GM21447 (cell line): Measurements from ENCODE around the gene IGIP.

Experiments used
- ATAC-seq: cut with Tn5 transposase; IDR thresholded peaks from one replicate; pipeline ENCODE4 v1.9.1; 2021; ENCODE audit not compliant: unreplicated experiment

Gene IGIP

GRCh38 chr5:140111011-140111858 is 14.5 kb upstream of the IGIP start:
- no peak for ATAC-seq

GRCh38 chr5:140111859-140112551 is 13.7 kb upstream of the IGIP start:
- no peak for ATAC-seq

- ATAC-seq = no peak
Measured at GRCh38 chr5:140112685-140113179, 13.0 kb upstream of the IGIP start.

GRCh38 chr5:140113180-140113698 is 12.5 kb upstream of the IGIP start:
- no peak for ATAC-seq

DNA sequence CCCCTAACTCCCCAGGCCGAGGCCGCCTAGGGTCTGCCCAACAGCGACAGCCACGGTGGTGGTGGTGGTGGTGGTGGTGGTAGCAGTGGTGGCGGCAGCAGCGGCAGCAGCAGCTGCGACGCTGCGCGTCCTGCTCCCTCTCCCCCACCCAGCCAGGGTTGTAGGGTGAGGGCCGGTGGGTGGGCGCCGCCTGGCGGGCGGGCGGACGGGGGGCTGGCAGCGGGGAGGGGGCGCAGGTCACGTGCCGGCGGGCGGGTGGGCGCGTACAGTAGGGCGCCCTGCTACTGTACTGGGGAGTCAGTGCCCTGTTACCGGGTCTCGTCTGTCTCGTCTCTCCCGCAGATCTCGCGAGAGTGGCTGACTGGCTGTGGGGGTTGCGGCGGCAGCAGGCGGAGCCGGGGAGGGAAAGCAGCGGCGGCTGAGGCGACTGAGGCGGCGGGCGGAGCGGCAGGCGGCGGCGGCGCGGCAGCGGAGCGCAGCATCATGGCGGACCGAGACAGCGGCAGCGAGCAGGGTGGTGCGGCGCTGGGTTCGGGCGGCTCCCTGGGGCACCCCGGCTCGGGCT is 12.0 kb upstream of the IGIP start, which contains the start of gene PURA:
PURA (plus strand) TSS at position 411 of the 565 bp plus-strand sequence; CDS start at position 484, 73 bp downstream.
- peak; percentile 88 for ATAC-seq

DNA sequence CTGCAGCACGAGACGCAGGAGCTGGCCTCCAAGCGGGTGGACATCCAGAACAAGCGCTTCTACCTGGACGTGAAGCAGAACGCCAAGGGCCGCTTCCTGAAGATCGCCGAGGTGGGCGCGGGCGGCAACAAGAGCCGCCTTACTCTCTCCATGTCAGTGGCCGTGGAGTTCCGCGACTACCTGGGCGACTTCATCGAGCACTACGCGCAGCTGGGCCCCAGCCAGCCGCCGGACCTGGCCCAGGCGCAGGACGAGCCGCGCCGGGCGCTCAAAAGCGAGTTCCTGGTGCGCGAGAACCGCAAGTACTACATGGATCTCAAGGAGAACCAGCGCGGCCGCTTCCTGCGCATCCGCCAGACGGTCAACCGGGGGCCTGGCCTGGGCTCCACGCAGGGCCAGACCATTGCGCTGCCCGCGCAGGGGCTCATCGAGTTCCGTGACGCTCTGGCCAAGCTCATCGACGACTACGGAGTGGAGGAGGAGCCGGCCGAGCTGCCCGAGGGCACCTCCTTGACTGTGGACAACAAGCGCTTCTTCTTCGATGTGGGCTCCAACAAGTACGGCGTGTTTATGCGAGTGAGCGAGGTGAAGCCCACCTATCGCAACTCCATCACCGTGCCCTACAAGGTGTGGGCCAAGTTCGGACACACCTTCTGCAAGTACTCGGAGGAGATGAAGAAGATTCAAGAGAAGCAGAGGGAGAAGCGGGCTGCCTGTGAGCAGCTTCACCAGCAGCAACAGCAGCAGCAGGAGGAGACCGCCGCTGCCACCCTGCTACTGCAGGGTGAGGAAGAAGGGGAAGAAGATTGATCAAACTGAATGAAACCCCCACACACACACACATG is 11.2 kb upstream of the IGIP start:
- peak; percentile 35 for ATAC-seq

DNA sequence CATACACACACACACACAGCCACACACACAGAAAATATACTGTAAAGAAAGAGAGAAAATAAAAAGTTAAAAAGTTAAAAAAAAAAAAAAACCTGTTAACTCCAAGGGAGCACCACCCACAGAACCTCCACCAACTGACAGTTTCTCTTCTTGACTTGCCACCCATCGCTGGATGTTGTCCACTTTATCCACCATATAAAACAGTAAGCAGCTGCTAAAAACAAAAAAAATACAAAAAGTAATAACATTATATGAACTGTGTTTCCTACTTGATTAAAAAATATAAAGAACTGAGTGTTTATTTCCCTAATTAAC is 10.6 kb upstream of the IGIP start:
- ATAC-seq = no peak

DNA sequence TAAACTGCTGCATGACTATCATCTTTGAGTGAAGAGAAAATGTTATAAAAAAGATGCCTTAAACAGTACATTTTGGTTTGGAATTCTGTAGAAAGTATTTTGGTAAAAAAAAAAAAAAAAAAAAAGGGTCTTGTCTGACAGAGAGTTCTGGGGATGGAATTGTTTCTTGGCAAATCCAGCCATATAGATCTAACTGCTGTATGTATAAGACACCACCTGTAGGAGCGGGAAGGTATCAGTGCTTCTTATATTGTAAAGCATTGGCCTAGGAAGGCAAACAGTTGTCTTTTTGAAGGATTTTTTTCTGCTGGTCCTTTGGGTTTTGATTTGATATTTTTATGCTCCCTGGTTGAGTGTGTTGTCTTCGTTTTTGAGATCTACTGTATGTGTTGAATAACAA is 9.0 kb upstream of the IGIP start:
- ATAC-seq = no peak

DNA sequence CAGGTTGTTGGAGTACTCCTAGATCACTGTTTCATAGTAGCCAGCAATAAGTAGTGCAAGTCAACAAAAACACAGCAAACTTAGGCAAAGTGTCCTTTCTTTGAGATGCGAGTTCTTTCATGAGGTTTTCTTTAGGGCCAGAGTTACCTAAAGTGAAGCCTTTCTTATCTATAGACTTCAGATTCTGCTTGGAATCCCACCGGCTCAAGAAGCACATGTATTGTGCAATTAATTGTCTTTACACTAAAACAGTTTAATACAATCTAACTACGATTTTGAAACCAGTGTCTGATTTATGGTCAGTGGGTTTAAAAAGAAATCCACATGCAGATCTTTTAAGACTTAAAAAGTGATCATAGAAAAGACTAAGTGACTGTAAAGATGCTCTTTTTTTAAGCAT is 8.2 kb upstream of the IGIP start:
- no peak for ATAC-seq

DNA sequence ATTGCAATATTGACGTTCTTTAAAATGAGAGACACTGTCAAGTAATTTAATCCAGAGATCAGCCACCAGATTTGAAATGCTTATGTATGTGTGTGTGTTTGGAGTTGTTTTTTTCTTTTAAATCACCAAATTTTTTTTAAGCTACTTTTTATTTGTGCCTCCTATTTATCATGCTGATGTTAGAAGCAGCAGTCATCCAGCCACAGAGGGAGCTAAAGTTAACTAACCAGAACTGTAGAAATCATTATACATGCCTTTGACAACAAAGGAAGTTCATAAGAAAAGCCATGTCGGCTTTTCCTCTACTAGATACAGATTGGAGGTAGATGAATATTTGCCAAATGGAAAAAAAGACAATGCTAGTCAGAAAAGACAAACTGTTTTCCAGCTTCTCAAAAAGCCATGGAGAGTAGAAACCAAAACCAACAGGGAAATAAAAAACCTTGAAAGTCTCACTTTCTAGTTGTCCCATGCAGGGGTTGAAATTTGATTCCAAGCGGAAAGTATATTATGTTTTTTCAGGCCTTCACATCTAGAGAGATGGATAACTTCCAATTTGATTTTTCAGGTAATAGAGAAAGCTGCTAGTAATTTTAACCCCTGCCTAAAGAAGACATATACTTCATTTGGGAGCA is 7.3 kb upstream of the IGIP start:
- no peak for ATAC-seq

DNA sequence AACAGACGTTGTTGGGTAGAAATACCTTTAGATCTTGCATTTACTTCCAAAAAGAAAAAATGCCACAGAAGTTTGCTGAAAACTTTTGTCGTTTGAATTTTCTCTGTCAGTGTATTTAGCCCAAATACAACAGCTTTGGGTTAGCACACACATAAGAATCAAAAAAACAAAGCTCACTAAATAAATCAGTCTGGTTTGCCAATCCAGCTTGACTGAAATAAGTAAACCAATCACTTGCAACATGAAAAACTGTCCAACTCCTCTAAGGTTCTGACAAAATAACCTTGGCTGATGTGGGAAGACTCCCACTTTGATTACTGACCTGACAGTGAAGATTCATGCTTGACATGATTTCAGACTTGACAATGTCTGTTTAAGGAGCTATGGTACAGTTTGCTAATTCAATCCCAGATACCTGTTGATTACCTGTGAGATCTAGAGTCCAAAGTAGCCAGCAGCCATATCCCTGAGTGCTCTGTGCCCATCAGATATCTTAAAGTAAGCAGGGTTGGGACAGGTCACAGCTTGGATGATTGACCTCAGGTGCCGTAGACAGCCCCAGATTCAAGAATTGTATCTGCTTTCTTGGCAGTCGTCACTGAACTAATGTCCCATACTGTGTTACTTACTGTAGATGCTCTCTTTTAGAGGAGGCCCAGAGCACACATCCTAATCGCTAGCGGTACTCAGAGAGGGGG is 727 bp downstream of the IGIP start:
- no peak for ATAC-seq

DNA sequence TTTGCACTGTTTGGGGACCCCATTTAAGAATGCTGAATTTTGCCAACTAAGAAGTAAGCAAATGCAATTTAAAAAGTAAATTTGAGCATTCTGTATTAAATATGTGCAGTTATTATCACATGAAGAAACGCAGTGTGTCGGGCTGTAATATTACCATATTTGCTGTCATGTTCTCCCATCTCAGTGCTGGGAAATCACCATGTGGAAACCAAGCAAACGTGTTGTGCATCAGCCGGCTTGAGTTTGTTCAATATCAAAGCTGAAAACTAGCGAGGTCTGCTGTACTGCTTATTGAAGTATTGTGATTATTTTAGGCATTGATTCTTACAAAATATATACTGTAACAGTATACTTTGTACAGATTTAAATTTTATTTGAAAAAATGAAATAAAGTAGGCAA is 2.6 kb downstream of the IGIP start:
- ATAC-seq = no peak

- ATAC-seq = no peak
Measured at GRCh38 chr5:140130949-140131733, 5.4 kb downstream of the IGIP start.

- no peak for ATAC-seq
Measured at GRCh38 chr5:140131967-140132409, 6.3 kb downstream of the IGIP start.

DNA sequence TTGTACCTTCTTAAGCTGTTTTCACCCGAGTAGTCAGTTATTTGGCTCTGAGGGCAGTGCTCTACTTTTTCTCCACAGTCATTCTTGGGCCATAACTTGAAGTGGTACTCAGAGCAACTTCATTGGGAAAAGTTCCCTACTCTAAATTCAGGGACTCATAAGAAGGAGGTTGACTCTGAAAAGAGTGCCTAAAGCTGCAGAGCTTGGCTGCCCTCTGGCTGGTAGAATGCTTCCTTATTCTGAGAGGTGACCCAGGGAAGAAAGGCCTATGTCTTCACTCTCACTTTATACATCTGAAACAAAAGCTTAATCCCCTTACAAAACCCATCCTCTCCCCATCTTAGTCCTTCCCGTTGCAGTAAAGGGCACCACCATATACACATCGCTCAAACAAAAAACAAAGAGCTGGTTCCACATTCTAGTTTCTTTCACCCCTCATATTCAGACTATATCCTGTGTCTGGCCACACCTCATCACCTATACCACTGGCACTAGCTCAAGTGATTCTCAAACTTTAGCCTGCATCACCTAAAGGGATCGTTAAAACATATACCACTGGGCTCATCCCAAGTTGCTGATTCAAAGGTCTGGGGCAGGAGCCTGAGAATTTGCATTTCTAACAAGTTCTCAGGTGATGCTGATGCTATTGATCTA is 7.9 kb downstream of the IGIP start:
- no peak for ATAC-seq

DNA sequence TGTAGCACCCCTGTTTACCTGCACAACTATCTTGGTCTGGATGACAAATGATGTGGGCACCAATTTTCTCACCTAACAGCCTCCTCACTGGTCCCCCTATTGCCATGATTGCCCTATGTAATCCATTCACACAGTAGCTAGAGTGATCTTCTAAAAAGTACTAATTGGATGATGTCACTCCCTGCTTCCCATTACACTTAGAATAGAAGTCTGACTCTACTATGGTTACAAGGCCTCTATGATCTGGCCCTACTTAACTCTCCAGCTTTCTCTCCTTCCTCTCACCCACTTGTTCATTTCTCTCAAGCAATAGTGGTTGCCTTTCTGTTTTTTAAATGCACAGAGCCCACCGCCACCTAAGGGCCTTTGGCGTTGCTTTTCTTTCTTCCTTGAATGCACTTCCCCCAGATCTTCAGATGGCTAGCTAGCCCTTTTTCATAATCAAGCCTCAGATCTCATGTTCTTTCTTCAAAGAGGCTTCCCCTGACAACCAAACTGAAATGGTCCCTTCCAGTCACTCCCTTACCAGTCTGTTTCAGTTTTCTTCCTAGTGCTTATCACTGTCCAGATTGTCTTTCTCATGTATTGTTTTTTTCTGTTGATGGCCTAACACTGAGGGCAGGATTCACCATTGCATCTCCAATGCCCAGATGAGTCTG is 8.7 kb downstream of the IGIP start:
- no peak for ATAC-seq

GRCh38 chr5:140135127-140135526 is 9.4 kb downstream of the IGIP start:
- ATAC-seq = no peak

GRCh38 chr5:140136624-140137023 is 10.9 kb downstream of the IGIP start:
- ATAC-seq = no peak
